ENCODE results near the gene SIX2. TPM values are rescaled to one million over a fixed set of nuclear protein-coding genes. Genes with fewer than 3 reads are reported as not detected.

Gene SIX2
- total and polyA plus RNA-seq, 2 donors (not counting 3 experiments of a cell fraction or from before 2014, with no cell fraction given), result 0.24 to 0.54 TPM

DNA sequence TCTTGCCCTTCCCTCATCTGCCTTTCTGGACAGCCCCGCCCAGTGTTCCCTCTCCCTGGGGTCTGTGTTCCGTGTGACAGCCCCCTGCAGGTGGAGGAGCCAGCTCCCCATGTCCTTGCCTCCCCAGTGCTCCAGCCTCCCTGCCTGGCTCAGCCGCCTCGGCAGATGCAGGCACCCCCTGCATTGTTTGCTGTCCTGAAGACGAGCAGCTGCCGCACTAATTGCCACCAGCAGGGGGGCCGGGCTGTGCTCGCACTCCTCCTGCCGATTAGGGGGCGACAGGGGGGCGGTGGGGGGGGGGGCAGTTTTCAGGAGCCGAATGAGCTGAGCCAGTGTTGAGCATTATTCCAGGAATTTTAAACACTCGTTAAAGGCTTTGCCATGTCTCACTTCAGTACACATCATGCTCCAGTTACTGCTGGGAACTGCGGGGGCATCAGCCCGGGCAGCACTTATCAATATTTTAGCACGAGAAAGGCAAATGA is 44.5 kb downstream of the SIX2 start:
- TF ChIP-seq GATA2 (IDR thresholded peaks at IDR 0.05; ENCODE audit: insufficient read depth, insufficient read length, low read depth, low read length) (no peak), JUN (IDR thresholded peaks at IDR 0.05; ENCODE audit: borderline replicate concordance, insufficient read depth, insufficient read length, low read depth) (no peak), EZH2 (IDR thresholded peaks at IDR 0.05; ENCODE audit: borderline replicate concordance, low read depth, low read length, severe bottlenecking) (no peak), MYC (IDR thresholded peaks at IDR 0.05; ENCODE audit: low read depth, low read length) (no peak), POLR2AphosphoS5 (IDR thresholded peaks at IDR 0.05; ENCODE audit: insufficient read depth, low read depth, low read length) (no peak), FOS (IDR thresholded peaks at IDR 0.05; ENCODE audit: borderline replicate concordance, insufficient read depth, low read length) (no peak)
- TF ChIP-seq, protein P1, sequence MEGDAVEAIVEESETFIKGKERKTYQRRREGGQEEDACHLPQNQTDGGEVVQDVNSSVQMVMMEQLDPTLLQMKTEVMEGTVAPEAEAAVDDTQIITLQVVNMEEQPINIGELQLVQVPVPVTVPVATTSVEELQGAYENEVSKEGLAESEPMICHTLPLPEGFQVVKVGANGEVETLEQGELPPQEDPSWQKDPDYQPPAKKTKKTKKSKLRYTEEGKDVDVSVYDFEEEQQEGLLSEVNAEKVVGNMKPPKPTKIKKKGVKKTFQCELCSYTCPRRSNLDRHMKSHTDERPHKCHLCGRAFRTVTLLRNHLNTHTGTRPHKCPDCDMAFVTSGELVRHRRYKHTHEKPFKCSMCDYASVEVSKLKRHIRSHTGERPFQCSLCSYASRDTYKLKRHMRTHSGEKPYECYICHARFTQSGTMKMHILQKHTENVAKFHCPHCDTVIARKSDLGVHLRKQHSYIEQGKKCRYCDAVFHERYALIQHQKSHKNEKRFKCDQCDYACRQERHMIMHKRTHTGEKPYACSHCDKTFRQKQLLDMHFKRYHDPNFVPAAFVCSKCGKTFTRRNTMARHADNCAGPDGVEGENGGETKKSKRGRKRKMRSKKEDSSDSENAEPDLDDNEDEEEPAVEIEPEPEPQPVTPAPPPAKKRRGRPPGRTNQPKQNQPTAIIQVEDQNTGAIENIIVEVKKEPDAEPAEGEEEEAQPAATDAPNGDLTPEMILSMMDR (IDR thresholded peaks at IDR 0.05; ENCODE audit: extremely low read depth in 1 of 2, insufficient read depth in 1 of 2, low read depth in 1 of 2, low read length in 2 of 2), result peak in 1 of 2 donors; percentile 33

More for the DNA sequence above, 44.5 kb downstream of the SIX2 start:
- Histone ChIP-seq H3K4me2 (ENCODE audit: insufficient read depth, low read length) (no peak overlapping the region), H3K4me1 (ENCODE audit: control insufficient read depth, extremely low read depth, insufficient read depth, low read length) (no peaks in the 10 kb centered on the region), H3K9ac (replicated peaks; ENCODE audit: extremely low read depth, insufficient read depth, low read length) (no peak overlapping the region), H3K36me3 (ENCODE audit: control insufficient read depth in 2 of 2, extremely low read depth in 1 of 2, insufficient read depth in 2 of 2, low read length in 2 of 2) (no peaks in the 10 kb centered on the region), H3K79me2 (ENCODE audit: control insufficient read depth, insufficient read depth, low read length) (no peaks in the 10 kb centered on the region), H4K20me1 (replicated peaks; ENCODE audit: control insufficient read depth, extremely low read depth, insufficient read depth, low read length) (no peaks in the 10 kb centered on the region), H3K9me1 (replicated peaks; ENCODE audit: control insufficient read depth, extremely low read depth, insufficient read depth, low read length) (no peaks in the 10 kb centered on the region), H2AFZ (ENCODE audit: low read depth, low read length) (no peak overlapping the region), H3K9me3 (replicated peaks; ENCODE audit: control insufficient read depth, insufficient read depth, low read length) (no peaks in the 10 kb centered on the region), H3K4me3 (replicated peaks in 1 of 3; ENCODE audit: insufficient read depth in 1 of 3, low read depth in 1 of 3, low read length in 3 of 3) (no peak overlapping the region), H3K27me3 (ENCODE audit: control insufficient read depth in 2 of 2, insufficient read depth in 2 of 2, low read length in 2 of 2) (peaks cover 11 to 17% of the 10 kb centered on the region in 2 experiments), H3K27ac (ENCODE audit: insufficient read depth, low read depth, low read length) (no peak overlapping the region)
- no TSS peak for BruUV-seq (replicated peaks)
- DNase-seq (ENCODE audit: low read depth, low spot score) (no peak), FAIRE-seq (no peak)
- dilution Hi-C loops (cut with MboI; ENCODE audit: extremely low pct_ligation_motif_present, low sequenced_read_pairs), result no loop called here
- intact Hi-C loops (cut with micrococcal nuclease), result no loop called here
- ChIA-PET CTCF (interaction anchor here (0.6 to 2.1 kb wide), 6 partner anchors 9 to 529 kb away, joined by 3 to 11 read pairs (median 6); no protein-coding TSS in a partner anchor), POLR2A (no interaction called here)

Data from endothelial cell of umbilical vein (primary cell).